AG10803 (cell line): ENCODE results near the gene PRDM16.

Experiments
- DNase-seq: peaks from one replicate; pipeline ENCODE4 v3.0.0; 2010; ENCODE audit warnings: low read depth
- H3K4me3 ChIP-seq: 2 replicates; pipeline ENCODE4 v1.5.1; 2011; ENCODE audit warnings: mild to moderate bottlenecking, low read length, control low read depth
- CTCF ChIP-seq: conservative IDR thresholded peaks from 2 replicates; pipeline ENCODE4 v1.5.1; 2011; ENCODE audit warnings: mild to moderate bottlenecking, low read length, control low read depth, inconsistent platforms

The PRDM16 gene

GRCh38 chr1:3037281-3038040, 31.5 kb upstream of the PRDM16 start:
- H3K4me3 ChIP-seq: no peak overlapping the region
- TF ChIP-seq CTCF: no peak
- no peak for DNase-seq

GRCh38 chr1:3038113-3038551, 30.9 kb upstream of the PRDM16 start:
- DNase-seq: no peak
- no peak overlapping the region for H3K4me3 ChIP-seq
- TF ChIP-seq CTCF: no peak

- TF ChIP-seq CTCF: no peak
- H3K4me3 ChIP-seq: no peak overlapping the region
- DNase-seq: no peak
Observed at GRCh38 chr1:3038571-3039181, 30.3 kb upstream of the PRDM16 start.

GRCh38 chr1:3040004-3040403, 29.0 kb upstream of the PRDM16 start:
- no peak for TF ChIP-seq CTCF
- DNase-seq: no peak
- no peak overlapping the region for H3K4me3 ChIP-seq

- DNase-seq: no peak
- H3K4me3 ChIP-seq: no peak overlapping the region
- no peak for TF ChIP-seq CTCF
Observed at GRCh38 chr1:3042481-3042880, 26.5 kb upstream of the PRDM16 start.

- DNase-seq: no peak
- H3K4me3 ChIP-seq: no peak overlapping the region
- no peak for TF ChIP-seq CTCF
Observed at GRCh38 chr1:3049164-3049563, 19.8 kb upstream of the PRDM16 start.

- DNase-seq: no peak
- no peak for TF ChIP-seq CTCF
- no peak overlapping the region for H3K4me3 ChIP-seq
Observed at GRCh38 chr1:3049905-3050304, 19.1 kb upstream of the PRDM16 start.
